PFSK-1 (cell line): ENCODE results near the gene WDR64.

Experiments used
- POLR2AphosphoS5 ChIP-seq: IDR thresholded peaks from 2 replicates; pipeline ENCODE4 v1.6.1; 2012; ENCODE audit warnings: low read depth, mild to moderate bottlenecking, control low read depth, low read length, moderate library complexity
- SIN3A ChIP-seq: IDR thresholded peaks from 2 replicates; pipeline ENCODE4 v1.6.1; 2012; ENCODE audit warnings: mild to moderate bottlenecking, low read length, moderate library complexity, borderline replicate concordance; ENCODE audit not compliant: insufficient read depth

DNA sequence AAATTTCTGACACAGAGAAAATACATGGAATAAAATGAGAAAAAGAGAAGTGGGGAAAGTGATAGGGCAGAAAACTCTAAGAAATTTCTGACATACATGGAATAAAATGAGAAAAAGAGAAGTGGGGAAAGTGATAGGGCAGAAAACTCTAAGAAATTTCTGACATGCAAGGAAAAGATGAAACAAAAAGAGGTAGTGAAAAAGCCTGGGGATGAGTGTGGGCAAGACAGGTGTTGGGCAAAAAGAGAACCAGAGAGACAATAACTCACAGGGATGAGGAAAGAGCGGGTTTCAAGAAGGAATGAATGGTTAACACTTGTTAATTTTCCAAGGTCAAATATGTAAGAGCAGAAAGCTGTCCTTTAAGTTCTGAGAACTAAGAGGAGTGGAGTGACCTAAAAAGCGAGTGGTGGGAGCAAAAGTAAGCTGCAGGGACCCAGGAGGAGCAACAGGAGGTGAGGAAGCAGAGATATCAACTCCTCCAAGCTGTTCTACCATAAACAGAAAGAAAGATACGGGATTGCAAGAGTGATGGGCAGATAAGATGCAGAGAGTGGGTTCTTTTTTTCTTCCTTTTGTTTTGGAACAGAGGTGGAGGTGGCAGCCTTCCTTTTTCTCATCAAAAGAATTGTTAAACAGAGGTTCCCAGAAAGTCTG is 166.0 kb downstream of the WDR64 start:
- TF ChIP-seq POLR2AphosphoS5 (no peak), SIN3A (no peak)
